IPS-20b (cell line): Measurements from ENCODE around the gene SCML2.
"Not testable (repeated sequence)": the region's sequence is repeated elsewhere in the genome, so short reads cannot be mapped to it uniquely, and the experiment has no call there.

Experiments
- H3K27ac ChIP-seq: one replicate; pipeline ENCODE4 v1.5.1; 2013; ENCODE audit warnings: low read length
- H3K27me3 ChIP-seq: 2 replicates; pipeline ENCODE4 v1.6.1; 2013; ENCODE audit warnings: mild to moderate bottlenecking, low read length, inconsistent platforms; ENCODE audit not compliant: insufficient read depth
- H3K36me3 ChIP-seq: 2 replicates; pipeline ENCODE4 v1.6.1; 2013; ENCODE audit warnings: low read depth, mild to moderate bottlenecking, inconsistent platforms, low read length, moderate library complexity; ENCODE audit not compliant: insufficient read depth
- H3K4me1 ChIP-seq: 2 replicates; pipeline ENCODE4 v1.6.1; 2013; ENCODE audit warnings: mild to moderate bottlenecking, control low read depth, inconsistent platforms, low read length, moderate library complexity; ENCODE audit not compliant: insufficient read depth
- H3K4me3 ChIP-seq: 2 replicates; pipeline ENCODE4 v1.5.1; 2013; ENCODE audit warnings: mild to moderate bottlenecking, low read length, inconsistent platforms
- H3K9ac ChIP-seq: 2 replicates; pipeline ENCODE4 v1.6.1; 2013; ENCODE audit warnings: low read depth, mild to moderate bottlenecking, inconsistent platforms, low read length, moderate library complexity
- H3K9me3 ChIP-seq: 2 replicates; pipeline ENCODE4 v1.6.1; 2013; ENCODE audit warnings: mild to moderate bottlenecking, low read depth, low read length, inconsistent platforms; ENCODE audit not compliant: insufficient read depth

SCML2 gene

GRCh38 chrX:18255059-18255458 lies 99.4 kb downstream of the SCML2 start:
- no peaks in the 10 kb centered on the region for H3K27me3 ChIP-seq
- no peak overlapping the region for H3K4me3 ChIP-seq
- peaks cover 11% of the 10 kb centered on the region; the same call in 1 of the 2 replicates for H3K4me1 ChIP-seq
- H3K36me3 ChIP-seq, result peaks cover 5% of the 10 kb centered on the region; the same call in 1 of the 2 replicates
- no peak overlapping the region for H3K9ac ChIP-seq
- H3K9me3 ChIP-seq, result no peaks in the 10 kb centered on the region
- H3K27ac ChIP-seq, result no peak overlapping the region

GRCh38 chrX:18252644-18253359 lies 101.7 kb downstream of the SCML2 start:
- Histone ChIP-seq H3K4me1 (peaks cover 11% of the 10 kb centered on the region; the same call in 1 of the 2 replicates), H3K4me3 (no peak overlapping the region), H3K9me3 (no peaks in the 10 kb centered on the region), H3K27me3 (no peaks in the 10 kb centered on the region), H3K9ac (no peak overlapping the region), H3K36me3 (peaks cover 5% of the 10 kb centered on the region; the same call in 1 of the 2 replicates), H3K27ac (no peak overlapping the region)

DNA sequence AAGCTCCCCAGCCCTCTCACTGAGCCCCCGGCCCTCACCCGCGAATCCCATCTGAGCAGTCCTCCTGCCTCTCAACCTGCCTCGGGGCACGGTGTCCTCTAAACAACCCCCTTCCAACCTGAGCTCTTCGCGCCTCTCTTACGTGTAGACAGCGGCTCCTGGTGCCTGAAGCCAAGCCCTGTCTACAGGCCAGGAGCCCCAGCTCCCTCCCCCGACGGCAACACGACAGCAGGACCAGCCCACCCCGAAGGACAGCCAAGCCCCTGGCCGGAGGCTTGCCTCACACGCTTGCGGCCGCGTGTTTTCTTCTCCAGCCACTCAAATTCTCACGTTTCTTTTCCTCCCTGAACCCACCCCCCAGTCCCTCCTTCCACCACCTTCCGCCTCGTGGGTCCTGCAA lies 124.8 kb downstream of the SCML2 start:
- H3K27me3 ChIP-seq, result not testable (repeated sequence)

GRCh38 chrX:18228069-18228468 lies 126.4 kb downstream of the SCML2 start:
- H3K27me3 ChIP-seq, result no peaks in the 10 kb centered on the region
- no peaks in the 10 kb centered on the region for H3K4me1 ChIP-seq
- H3K27ac ChIP-seq, result no peak overlapping the region
- H3K9ac ChIP-seq, result no peak overlapping the region
- no peaks in the 10 kb centered on the region for H3K9me3 ChIP-seq
- no peak overlapping the region for H3K4me3 ChIP-seq
- no peaks in the 10 kb centered on the region for H3K36me3 ChIP-seq

More for the DNA sequence above, 124.8 kb downstream of the SCML2 start:
- not testable (repeated sequence) for H3K36me3 ChIP-seq, H3K9ac ChIP-seq, H3K9me3 ChIP-seq, H3K27ac ChIP-seq, H3K4me3 ChIP-seq, H3K4me1 ChIP-seq

DNA sequence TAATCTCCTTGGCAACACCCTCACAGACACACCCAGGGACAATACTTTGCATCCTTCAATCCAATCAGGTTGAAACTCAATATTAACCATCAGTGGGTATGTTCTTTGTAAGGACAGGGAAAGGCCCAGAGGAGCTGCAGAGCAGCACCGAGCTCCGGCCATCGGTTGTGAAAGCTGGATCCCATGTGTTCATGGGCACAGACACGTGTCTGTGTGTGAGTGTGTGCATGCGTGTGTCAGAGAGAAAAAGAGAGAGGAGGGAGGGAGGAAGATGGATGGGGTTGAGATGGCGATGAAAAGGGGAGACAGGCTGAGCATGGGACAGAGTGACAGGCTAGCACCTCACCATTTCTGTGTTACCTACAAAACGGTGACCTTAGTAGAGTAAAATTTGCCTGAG lies 127.0 kb downstream of the SCML2 start:
- no peaks in the 10 kb centered on the region for H3K36me3 ChIP-seq
- no peaks in the 10 kb centered on the region for H3K9me3 ChIP-seq
- no peak overlapping the region for H3K4me3 ChIP-seq
- no peaks in the 10 kb centered on the region for H3K27me3 ChIP-seq
- H3K27ac ChIP-seq, result no peak overlapping the region
- H3K9ac ChIP-seq, result no peak overlapping the region
- no peaks in the 10 kb centered on the region for H3K4me1 ChIP-seq

DNA sequence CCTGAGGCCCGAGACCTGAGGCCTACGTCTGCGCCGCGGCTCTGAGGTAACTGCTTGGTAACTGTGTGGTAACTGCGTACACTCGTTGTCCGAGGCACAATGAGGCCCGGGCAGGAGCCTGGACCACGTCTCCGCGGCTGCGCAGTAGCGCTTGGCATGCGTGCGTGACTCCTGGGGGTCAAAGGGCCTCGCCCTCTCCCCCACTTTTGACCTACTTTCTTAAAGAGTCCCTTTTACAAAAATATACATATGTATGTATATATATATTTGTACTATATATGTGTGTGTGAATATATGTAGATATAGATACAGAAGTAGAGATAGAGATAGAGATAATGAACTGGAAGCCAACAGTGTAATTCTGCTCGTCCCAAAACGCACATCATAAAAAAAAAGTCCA lies 133.7 kb downstream of the SCML2 start, which contains the start of gene BEND2:
TSS of gene BEND2 (minus strand) at position 101 of the 400 bp plus-strand sequence. CDS start 136 bp downstream, outside the sequence.
- Histone ChIP-seq H3K27ac (no peak within 1 kb of the TSS), H3K27me3 (no peaks in the 10 kb centered on the region), H3K4me1 (no peaks in the 10 kb centered on the region), H3K9me3 (no peaks in the 10 kb centered on the region), H3K9ac (no peak within 1 kb of the TSS), H3K4me3 (no peak within 1 kb of the TSS), H3K36me3 (no peaks in the 10 kb centered on the region)

- Histone ChIP-seq H3K9ac (no peak overlapping the region), H3K4me3 (no peak overlapping the region), H3K9me3 (no peaks in the 10 kb centered on the region), H3K27me3 (no peaks in the 10 kb centered on the region), H3K27ac (no peak overlapping the region), H3K4me1 (no peaks in the 10 kb centered on the region), H3K36me3 (no peaks in the 10 kb centered on the region)
These were observed 144.0 kb downstream of the SCML2 start for GRCh38 chrX:18210470-18210869.

- H3K9me3 ChIP-seq, result no peaks in the 10 kb centered on the region
- no peaks in the 10 kb centered on the region for H3K27me3 ChIP-seq
- H3K36me3 ChIP-seq, result no peaks in the 10 kb centered on the region
- no peak overlapping the region for H3K27ac ChIP-seq
- no peak overlapping the region for H3K9ac ChIP-seq
- H3K4me1 ChIP-seq, result no peaks in the 10 kb centered on the region
- H3K4me3 ChIP-seq, result no peak overlapping the region
These were observed 147.8 kb downstream of the SCML2 start for GRCh38 chrX:18206657-18207056.

DNA sequence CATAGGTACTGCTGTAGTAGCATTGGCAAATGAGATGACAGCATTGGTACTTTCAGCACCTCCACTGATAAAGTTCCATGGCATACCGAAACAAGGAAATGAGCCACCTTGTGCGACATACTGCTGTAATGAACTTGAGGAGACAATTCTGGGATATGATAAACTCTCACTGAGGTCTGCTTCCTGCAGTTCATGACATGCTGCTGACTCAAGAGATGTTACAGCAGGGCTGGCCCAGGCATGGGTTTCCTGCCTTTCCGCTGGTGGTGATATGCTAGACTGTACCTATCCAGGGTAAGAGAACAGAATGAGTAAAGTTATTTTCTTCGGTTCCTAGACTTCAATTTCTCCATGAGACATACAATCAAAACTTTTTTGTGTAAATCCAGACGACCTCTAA lies 150.9 kb downstream of the SCML2 start:
- no peaks in the 10 kb centered on the region for H3K9me3 ChIP-seq
- no peaks in the 10 kb centered on the region for H3K4me1 ChIP-seq
- no peaks in the 10 kb centered on the region for H3K36me3 ChIP-seq
- no peak overlapping the region for H3K9ac ChIP-seq
- no peaks in the 10 kb centered on the region for H3K27me3 ChIP-seq
- no peak overlapping the region for H3K4me3 ChIP-seq
- H3K27ac ChIP-seq, result no peak overlapping the region

GRCh38 chrX:18194688-18195087 lies 159.8 kb downstream of the SCML2 start:
- H3K4me3 ChIP-seq, result no peak overlapping the region
- H3K27ac ChIP-seq, result no peak overlapping the region
- H3K9ac ChIP-seq, result no peak overlapping the region
- H3K4me1 ChIP-seq, result no peaks in the 10 kb centered on the region
- no peaks in the 10 kb centered on the region for H3K36me3 ChIP-seq
- H3K27me3 ChIP-seq, result no peaks in the 10 kb centered on the region
- H3K9me3 ChIP-seq, result no peaks in the 10 kb centered on the region
